SK-N-SH (cell line): ENCODE data around the gene MRPL27. TPM values are rescaled to one million over a fixed set of nuclear protein-coding genes. Genes with fewer than 3 reads are reported as not detected.

Experiments used
- CTCF ChIA-PET: fragments of 300-600, 350-600 bp; formaldehyde crosslinking; extraction: SDS; loops from one replicate; lab custom pipeline; 2021; lab: Yijun Ruan, JAX
- POLR2A ChIA-PET: fragments of 350-600 bp; sonication (Branson Sonifier 250); formaldehyde crosslinking; extraction: SDS; loops from one replicate; lab custom pipeline; 2020; ENCODE audit warnings: antibody characterized with exemption, inconsistent platforms; lab: Yijun Ruan, JAX
- DNase-seq: peaks from one replicate; pipeline ENCODE4 v3.0.0; 2012
- H2AFZ ChIP-seq: fragments of 200-600 bp; sonication (generic); 2 replicates; pipeline ENCODE4 v1.8.1; 2016; ENCODE audit warnings: antibody characterized with exemption, mild to moderate bottlenecking, low read depth
- H3F3A ChIP-seq: fragments of 200-600 bp; sonication (generic); replicated peaks from 2 replicates; pipeline ENCODE3; 2016; ENCODE audit warnings: antibody characterized with exemption, mild to moderate bottlenecking; ENCODE audit not compliant: insufficient read depth
- H3K27ac ChIP-seq, 2 experiments: fragments of 200-500 bp in 1 of 2; fragments of 200-600 bp in 1 of 2; sonication (Bioruptor generic) in 1 of 2; sonication (generic), shearing (Covaris generic) in 1 of 2; 2 replicates each; pipeline versions ENCODE4 v1.5.1 to v1.6.1; 2014 to 2016; ENCODE audit warnings: low read depth in 2 of 2, inconsistent platforms in 1 of 2, low read length in 1 of 2, mild to moderate bottlenecking in 1 of 2, mixed read lengths in 1 of 2
- H3K27me3 ChIP-seq: fragments of 200-600 bp; sonication (generic), shearing (Covaris generic); 2 replicates; pipeline ENCODE4 v1.6.1; 2016; ENCODE audit warnings: mixed run types; ENCODE audit not compliant: insufficient read depth
- H3K36me3 ChIP-seq, 2 experiments: fragments of 200-500 bp in 1 of 2; fragments of 200-600 bp in 1 of 2; sonication (Bioruptor generic) in 1 of 2; sonication (generic) in 1 of 2; replicated peaks in 1 of 2; 2 replicates each; pipeline versions ENCODE3 to v1.5.1; 2014 to 2016; ENCODE audit warnings: low read length in 1 of 2, mild to moderate bottlenecking in 1 of 2; ENCODE audit not compliant: insufficient read depth in 2 of 2, control insufficient read depth in 1 of 2
- H3K4me1 ChIP-seq, 2 experiments: fragments of 200-500 bp in 1 of 2; fragments of 200-600 bp in 1 of 2; sonication (Bioruptor generic) in 1 of 2; sonication (generic), shearing (Covaris generic) in 1 of 2; 2 replicates each; pipeline versions ENCODE4 v1.5.1 to v1.6.1; 2014 to 2016; ENCODE audit warnings: low read depth in 1 of 2, low read length in 1 of 2, mixed run types in 1 of 2; ENCODE audit not compliant: insufficient read depth in 2 of 2, control insufficient read depth in 1 of 2
- H3K4me2 ChIP-seq: fragments of 200-600 bp; sonication (generic), shearing (Covaris generic); 2 replicates; pipeline ENCODE4 v1.6.1; 2017; ENCODE audit warnings: mixed run types
- H3K4me3 ChIP-seq, 2 experiments: fragments of 200-500 bp in 1 of 2; fragments of 200-600 bp in 1 of 2; sonication (Bioruptor generic) in 1 of 2; sonication (generic), shearing (Covaris generic) in 1 of 2; 2 replicates each; pipeline versions ENCODE4 v1.5.1 to v1.8.1; 2014 to 2016; ENCODE audit warnings: low read depth in 2 of 2, inconsistent platforms in 1 of 2, low read length in 1 of 2, mild to moderate bottlenecking in 1 of 2, mixed read lengths in 1 of 2, moderate library complexity in 1 of 2
- H3K79me2 ChIP-seq: fragments of 200-600 bp; sonication (generic); 2 replicates; pipeline ENCODE4 v1.8.1; 2017; ENCODE audit warnings: mild to moderate bottlenecking; ENCODE audit not compliant: insufficient read depth
- H3K9ac ChIP-seq: fragments of 200-600 bp; sonication (generic); 2 replicates; pipeline ENCODE4 v1.6.1; 2017; ENCODE audit warnings: mixed run types
- H3K9me2 ChIP-seq: fragments of 200-600 bp; sonication (generic); 2 replicates; pipeline ENCODE4 v1.6.1; 2017; ENCODE audit warnings: mixed run types
- H3K9me3 ChIP-seq: fragments of 200-600 bp; sonication (generic); 2 replicates; pipeline ENCODE4 v1.6.1; 2017; ENCODE audit warnings: mixed run types, mild to moderate bottlenecking, moderate library complexity
- H4K20me1 ChIP-seq: fragments of 200-600 bp; sonication (generic); 2 replicates; pipeline ENCODE4 v1.6.1; 2017; ENCODE audit warnings: mild to moderate bottlenecking, mixed run types; ENCODE audit not compliant: insufficient read depth
- CHD2 ChIP-seq: fragments of 150-350 bp; IDR thresholded peaks from 2 replicates; pipeline ENCODE4 v1.6.1; 2018; ENCODE audit warnings: low read length; ENCODE audit not compliant: partially characterized antibody
- CTCF ChIP-seq: fragments of 200-600 bp; sonication (generic); IDR thresholded peaks from 2 replicates; pipeline ENCODE4 v1.6.1; 2017; ENCODE audit warnings: antibody characterized with exemption, mild to moderate bottlenecking, moderate library complexity
- ELF1 ChIP-seq: IDR thresholded peaks from 2 replicates; pipeline ENCODE4 v1.4.0; 2012
- FOSL2 ChIP-seq: IDR thresholded peaks from 2 replicates; pipeline ENCODE4 v1.4.0; 2012; ENCODE audit warnings: low read depth, mild to moderate bottlenecking, moderate library complexity, borderline replicate concordance
- FOXM1 ChIP-seq: IDR thresholded peaks from 2 replicates; pipeline ENCODE4 v1.4.0; 2012; ENCODE audit warnings: low read depth, mild to moderate bottlenecking
- GABPA ChIP-seq: IDR thresholded peaks from 2 replicates; pipeline ENCODE4 v1.4.0; 2012; ENCODE audit warnings: low read depth, mild to moderate bottlenecking
- GATA2 ChIP-seq: sonication (generic); formaldehyde crosslinking; IDR thresholded peaks from 2 replicates; pipeline ENCODE4 v1.5.0; 2020; ENCODE audit warnings: mild to moderate bottlenecking, missing genetic modification reagents
- JUND ChIP-seq: IDR thresholded peaks from 2 replicates; pipeline ENCODE4 v1.4.0; 2012
- MEF2A ChIP-seq: IDR thresholded peaks from 2 replicates; pipeline ENCODE4 v1.4.0; 2012; ENCODE audit warnings: low read depth, borderline replicate concordance
- MXI1 ChIP-seq: IDR thresholded peaks from 2 replicates; pipeline ENCODE4 v1.6.1; 2012; ENCODE audit warnings: mild to moderate bottlenecking, low read depth, low read length, improper control_type of control experiment
- PBX3 ChIP-seq: IDR thresholded peaks from 2 replicates; pipeline ENCODE4; 2012
- POLR2AphosphoS5 ChIP-seq: IDR thresholded peaks from 2 replicates; pipeline ENCODE4 v1.6.1; 2012; ENCODE audit warnings: low read depth, low read length
- RCOR1 ChIP-seq: fragments of 150-350 bp; IDR thresholded peaks from 2 replicates; pipeline ENCODE4 v1.6.1; 2017; ENCODE audit warnings: antibody characterized with exemption, low read length
- RFX5 ChIP-seq: IDR thresholded peaks from 2 replicates; pipeline ENCODE4 v1.6.1; 2012; ENCODE audit warnings: mild to moderate bottlenecking, improper control_type of control experiment, low read length
- RXRA ChIP-seq: IDR thresholded peaks from 2 replicates; pipeline ENCODE4 v1.4.0; 2012; ENCODE audit warnings: low read depth, mild to moderate bottlenecking, borderline replicate concordance
- SMC3 ChIP-seq: IDR thresholded peaks from 2 replicates; pipeline ENCODE4 v1.6.1; 2012; ENCODE audit warnings: low read depth, low read length, improper control_type of control experiment
- TCF12 ChIP-seq: IDR thresholded peaks from 2 replicates; pipeline ENCODE4 v1.4.0; 2012
- USF2 ChIP-seq: fragments of 150-350 bp; IDR thresholded peaks from 2 replicates; pipeline ENCODE4 v1.6.1; 2017; ENCODE audit warnings: antibody characterized with exemption, low read length, low read depth, borderline replicate concordance
- YY1 ChIP-seq: IDR thresholded peaks from 2 replicates; pipeline ENCODE4 v1.4.0; 2012; ENCODE audit warnings: low read depth, mild to moderate bottlenecking
- WGBS: methylation state at CpG from one replicate; pipeline ENCODE4 v1.1.6; 2017; ENCODE audit warnings: low lambda C conversion rate; 5-methylcytosine and 5-hydroxymethylcytosine counted together
- polyA plus RNA-seq, 3 experiments: library from polyadenylated mRNA; depleted of rRNA; stranded (reverse); fragments of >200 nt; gene quantifications; 2 replicates each; pipeline ENCODE4 v1.2.3, GENCODE V29; 2012

The MRPL27 gene
- polyA plus RNA-seq, 1 of the 3 experiments (the other 2 are of a cell fraction): 266 TPM

GRCh38 chr17:50347117-50347893 is 25.7 kb downstream of the MRPL27 start:
- Histone ChIP-seq H3K27ac (peak overlapping the region in 1 of 2 experiments; percentile 36; a peak in 2 of 4 replicates), H3K4me2 (peak overlapping the region; percentile 99), H3K4me3 (peak overlapping the region; percentile 75 to 84), H3K9ac (peak overlapping the region; percentile 89), H3K27me3 (no peaks in the 10 kb centered on the region), H3K4me1 (peaks cover 11 to 26% of the 10 kb centered on the region in 2 experiments; a peak in 3 of 4 replicates), H3F3A (peaks cover 9% of the 10 kb centered on the region), H3K36me3 (peaks cover 0 to 3% of the 10 kb centered on the region in 2 experiments), H4K20me1 (peaks cover 8% of the 10 kb centered on the region; the same call in 1 of the 2 replicates), H3K9me2 (no peaks in the 10 kb centered on the region), H3K79me2 (peaks cover 60% of the 10 kb centered on the region), H3K9me3 (no peaks in the 10 kb centered on the region), H2AFZ (no peak overlapping the region)
- ChIA-PET POLR2A (interaction anchor here (0.6 to 3.0 kb wide), 6 partner anchors 11 to 186 kb away, joined by 3 to 18 read pairs (median 4); no protein-coding TSS in a partner anchor), CTCF (interaction anchor here (0.7 to 4.5 kb wide), 9 partner anchors 15 to 178 kb away, joined by 3 to 56 read pairs (median 6); partner anchors contain the start of gene LRRC59)
- TF ChIP-seq YY1 (no peak), RCOR1 (no peak), RXRA (no peak), CTCF (no peak), PBX3 (no peak), RFX5 (no peak), MXI1 (no peak), GATA2 (CRISPR knock-in tag) (no peak), FOXM1 (no peak), MEF2A (no peak), ELF1 (no peak), USF2 (no peak), POLR2AphosphoS5 (no peak), CHD2 (no peak), SMC3 (no peak), JUND (no peak), TCF12 (no peak), FOSL2 (no peak), GABPA (no peak)
- 78% methylated on average over 16 of the region's 17 CpGs for WGBS
- DNase-seq: no peak
